NCI-H524 (cell line): ENCODE measurements around the gene IRX2.

Experiments
- DNase-seq, 2 experiments: peaks; one replicate each; lab custom pipeline; 2025; lab: John Stamatoyannopoulos, UW

The IRX2 gene

DNA sequence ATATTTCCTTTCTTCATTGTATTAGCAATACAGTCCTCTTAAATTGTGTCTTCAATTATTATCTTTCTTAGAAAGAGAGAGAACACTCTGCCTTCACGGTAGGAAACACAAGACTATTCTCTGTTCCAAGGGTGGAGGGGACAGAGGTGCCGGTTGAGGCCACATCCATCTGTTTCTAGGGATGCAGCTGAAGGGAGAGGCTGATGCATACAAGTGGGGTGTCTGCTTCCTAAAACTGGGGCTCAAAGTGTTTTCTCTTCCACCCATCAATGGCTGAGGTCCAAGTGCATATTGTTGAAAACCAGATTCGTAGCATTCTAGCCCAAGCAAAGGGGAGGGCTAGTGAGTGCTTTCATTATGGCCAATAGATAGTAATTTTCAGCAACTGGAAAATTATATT lies 9.5 kb downstream of the IRX2 start:
- DNase-seq: no peak

DNA sequence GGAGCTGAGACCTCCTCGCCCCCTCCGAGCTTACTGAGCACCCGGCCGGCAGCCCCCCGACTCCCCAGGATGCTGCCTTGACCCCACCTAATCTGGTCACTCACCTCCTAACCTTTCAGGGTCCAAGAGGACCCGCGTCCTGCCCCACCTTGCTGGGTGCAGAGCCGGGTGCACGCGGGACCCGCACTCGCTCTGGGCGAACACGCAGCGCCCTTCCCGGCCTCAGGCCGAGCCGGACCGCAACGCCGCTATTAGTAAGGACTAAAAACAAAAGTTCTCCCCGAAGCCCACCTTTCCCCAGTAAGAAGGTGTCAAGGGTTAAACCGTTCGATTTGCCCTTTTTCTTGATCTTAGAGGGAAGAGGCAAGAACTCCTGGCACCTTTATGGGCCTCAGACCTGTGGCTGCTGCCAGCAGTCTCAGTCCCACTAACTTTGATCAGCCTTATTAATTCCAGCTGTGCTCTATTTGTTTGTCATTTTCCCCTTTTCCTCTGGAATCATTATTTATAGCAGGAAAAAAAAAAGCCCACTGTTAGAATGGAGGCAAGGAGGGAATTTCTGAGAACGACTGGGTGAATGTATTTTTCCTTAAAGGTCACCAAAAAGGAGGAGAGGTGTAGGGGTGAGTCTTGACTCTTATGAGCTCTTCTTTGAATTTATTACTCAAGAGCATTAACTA lies 10.5 kb downstream of the IRX2 start:
- no peak for DNase-seq

DNA sequence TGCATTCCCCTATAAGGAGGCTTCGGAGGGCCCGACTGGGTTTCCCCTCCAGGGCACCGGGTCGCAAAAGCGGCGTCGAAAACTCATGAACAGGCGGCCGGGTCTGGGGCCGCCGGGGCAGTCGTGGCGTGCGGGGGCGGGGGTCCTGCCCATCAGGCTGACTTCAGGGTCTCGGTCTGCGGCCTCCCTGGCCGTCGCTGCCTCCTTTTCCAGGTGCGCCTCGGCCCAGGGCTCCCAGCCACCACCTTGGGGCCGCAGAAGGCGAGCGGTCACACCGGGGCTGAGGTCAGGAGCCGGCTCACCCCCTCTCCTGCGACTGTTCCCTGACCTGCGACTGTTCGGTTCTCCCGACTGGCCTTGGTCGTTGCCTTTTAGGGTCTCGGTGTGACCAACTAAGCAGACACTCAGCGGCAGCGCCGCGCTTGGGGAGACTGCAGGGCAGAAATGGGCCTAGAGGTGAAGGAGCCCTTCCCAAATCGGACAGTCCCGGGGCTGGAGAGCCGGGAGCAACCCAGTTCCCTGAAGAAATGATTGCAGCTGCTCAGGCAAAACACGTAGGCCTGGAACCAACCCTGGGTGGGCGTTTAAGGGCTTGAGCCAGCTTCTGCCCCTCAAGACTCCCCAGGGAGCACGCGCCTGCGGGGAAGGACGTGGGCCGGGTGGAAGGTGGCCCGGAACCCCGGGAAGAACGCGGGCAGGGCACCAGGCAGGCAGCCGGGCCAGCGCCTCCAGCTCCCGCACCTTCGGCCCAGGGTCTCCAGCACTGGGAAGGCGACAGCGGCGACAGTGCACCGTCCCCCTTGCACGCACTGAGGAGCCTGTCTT lies 11.2 kb downstream of the IRX2 start:
- no peak for DNase-seq

DNA sequence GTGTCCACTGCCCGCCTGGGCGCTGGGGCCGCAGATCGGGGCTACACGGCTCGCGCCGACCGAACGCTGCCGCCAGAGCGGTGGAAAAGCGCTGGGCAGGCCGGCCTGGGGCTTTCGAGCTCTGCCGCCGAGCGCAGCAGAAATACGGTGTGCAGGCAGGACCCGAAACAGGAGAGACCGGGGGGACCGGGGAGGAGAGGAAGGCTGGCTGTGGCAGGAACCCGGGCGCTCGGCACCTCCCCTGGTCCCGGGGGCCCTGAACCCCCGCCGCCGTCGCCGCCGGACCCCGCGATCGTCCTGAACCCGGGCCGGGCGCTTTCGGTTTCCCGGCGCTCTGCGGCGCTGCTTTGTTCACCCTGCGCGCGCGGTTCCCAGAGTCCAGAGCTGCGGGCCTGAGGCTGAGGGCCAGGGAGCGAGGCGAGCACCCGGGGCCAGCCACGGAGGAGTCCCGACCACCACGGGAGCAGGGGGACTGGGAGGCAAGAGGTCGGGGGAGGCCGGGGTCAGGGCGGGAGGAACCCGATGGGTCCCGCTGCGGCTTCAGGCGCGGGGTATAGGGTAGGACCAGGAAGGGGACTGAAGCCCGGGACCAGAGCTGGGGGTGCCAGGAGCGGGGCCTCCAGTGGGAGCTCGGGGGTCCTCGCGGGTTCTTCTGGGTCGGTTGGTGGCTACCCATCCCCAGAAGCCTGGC lies 12.0 kb downstream of the IRX2 start:
- no peak for DNase-seq

DNA sequence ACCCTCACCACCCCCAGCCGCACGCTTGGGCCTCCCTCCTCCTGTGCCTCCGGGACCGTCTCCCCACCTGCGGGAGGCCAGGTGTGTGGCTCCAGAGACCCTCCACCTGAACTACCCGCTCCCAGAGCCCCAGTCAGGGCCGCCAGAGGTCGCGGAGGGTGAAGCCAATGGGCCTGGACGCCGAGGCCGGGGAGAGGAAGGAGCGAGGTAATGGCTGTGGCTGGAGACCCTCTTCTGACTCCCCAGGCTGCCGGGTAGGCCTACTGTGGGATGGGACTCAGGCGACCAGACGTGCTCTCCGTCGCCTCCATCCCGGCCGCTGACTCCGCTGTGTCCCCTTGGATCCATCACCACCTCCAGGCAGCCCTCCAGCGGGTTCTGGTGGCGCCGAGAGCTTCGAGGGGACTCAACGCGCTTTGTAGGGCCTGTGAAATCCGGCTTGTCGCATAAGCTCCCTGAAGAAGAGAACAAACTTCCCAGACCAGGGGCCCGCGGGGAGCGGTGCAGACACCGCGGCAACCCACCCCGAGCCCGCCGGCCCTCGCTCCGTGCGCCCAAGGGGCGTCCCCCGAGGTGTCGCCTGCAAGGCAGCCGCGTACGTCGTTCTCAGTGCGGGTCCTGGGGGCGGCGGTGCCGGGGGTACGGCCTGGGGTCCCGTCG lies 12.6 kb downstream of the IRX2 start:
- no peak for DNase-seq

DNA sequence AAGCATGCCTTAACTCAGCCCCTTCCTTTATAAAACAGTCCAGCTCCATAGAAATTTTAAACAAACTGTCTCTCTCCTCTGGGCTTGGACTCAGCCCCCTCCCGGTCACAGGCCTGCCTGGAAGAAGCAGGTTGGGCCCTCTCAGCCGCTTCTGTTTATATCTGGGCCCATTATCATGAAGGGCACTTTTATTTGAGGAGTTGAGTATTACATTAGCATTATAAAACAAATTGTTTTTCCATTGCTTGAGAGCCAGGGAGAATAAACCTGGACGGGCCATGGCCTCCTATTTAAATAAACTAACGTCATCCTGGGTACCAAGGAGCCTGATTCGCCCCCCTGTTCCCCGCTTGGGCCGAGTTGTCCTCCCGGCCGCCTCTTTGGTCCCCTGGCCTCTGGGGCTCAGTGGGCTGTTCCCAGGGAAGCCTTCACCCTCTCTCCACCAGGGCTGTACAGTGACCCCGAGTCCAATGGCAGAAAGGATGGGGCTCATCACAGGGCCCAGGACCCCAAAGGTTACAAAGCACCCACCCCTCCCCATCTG lies 13.2 kb downstream of the IRX2 start:
- no peak for DNase-seq

DNA sequence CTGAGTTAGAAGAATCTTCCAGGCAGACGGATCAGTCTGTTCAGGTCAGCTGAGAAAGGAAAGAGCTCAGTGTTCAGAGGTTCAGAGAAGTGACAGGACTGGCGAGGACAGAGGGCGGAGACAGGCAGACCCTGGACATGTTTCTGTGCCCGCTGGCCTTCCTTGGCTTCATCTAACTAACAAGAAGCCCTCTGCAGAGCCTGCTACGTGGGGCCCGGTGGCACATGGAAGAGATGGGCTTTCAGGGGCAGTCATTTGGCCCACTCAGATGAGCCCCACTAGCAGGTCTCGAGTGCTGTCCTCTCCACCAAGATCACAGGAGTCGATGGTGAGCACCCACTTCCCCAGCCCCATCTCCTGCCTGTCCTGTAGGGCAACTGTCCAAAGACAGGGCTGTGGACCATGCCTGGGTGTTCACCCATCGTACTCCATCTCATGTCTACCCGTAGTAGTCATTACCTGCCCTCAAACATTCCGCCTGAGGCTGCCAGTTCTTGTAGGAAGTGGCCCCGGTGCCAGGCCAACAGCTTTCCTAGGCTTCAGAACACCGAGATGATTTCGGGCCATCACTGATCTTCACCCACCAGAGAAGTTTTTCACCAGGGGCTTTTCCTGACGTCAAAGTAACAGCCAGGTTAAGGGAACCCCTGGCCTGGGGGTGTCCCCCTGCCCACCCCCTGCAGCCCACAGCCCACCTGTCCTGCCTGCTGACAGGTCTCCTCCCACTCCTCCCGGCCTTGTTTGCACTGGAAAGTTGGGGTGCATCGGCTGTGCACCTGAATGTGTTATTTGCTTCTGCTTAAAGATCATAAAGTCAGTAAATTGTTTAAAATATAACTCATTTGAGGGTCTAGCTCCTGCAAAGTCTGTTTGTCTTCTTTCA lies 14.0 kb downstream of the IRX2 start:
- no peak for DNase-seq

DNA sequence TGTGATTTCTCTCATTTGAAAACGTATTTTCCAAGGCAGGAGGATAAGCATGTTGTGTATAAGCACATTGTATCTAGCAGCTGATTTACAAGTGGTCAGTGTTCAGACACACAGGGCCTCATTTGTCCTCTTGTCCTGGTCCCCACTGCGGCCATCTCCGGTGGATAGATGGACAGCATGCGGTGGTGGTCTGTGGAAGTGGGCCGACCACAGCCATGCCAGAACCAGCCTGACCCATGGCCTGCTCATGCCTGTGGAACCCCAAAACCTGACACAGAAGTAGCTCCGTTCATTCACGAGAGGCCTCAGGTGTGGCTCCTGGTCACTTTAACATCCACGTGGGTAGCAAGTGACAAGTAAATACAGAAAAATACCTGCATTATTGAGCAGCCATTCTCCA lies 14.6 kb downstream of the IRX2 start:
- no peak for DNase-seq

DNA sequence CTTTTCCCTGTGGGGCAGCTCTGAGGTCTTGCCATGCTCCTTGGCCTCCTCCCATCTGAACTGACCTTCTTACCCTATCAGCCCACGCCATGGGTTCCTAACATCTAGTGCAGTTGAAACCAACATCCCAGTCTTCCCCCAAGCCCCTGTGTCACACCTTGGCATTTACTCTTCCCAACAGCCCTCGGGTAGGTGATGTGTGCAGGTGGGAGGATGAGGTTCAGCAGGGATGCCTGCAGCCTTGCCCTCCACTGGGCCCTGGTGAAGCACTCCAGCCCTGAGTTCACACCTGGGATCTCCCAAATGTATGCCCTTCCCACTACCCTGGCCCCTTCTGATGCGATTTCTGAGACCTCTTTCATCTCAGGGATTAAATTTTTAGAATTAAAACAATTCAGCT lies 15.5 kb downstream of the IRX2 start:
- DNase-seq: no peak

DNA sequence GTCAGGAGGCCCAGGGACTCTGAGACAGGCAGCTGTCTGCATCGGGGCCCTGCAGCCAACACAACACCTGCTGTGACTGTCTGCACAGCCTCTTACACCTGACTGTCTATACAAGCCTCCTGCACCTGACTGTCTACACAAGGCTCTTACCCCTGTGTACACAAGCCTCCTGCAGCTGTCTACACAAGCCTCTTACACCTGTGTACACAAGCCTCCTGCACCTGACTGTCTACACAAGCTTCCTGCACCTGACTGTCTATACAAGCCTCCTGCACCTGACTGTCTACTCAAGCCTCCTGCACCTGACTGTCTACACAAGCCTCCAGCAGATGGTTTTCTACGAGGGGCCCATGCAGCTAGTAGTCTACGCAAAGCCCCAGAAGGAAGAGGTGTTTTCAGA lies 18.6 kb downstream of the IRX2 start:
- DNase-seq: no peak

DNA sequence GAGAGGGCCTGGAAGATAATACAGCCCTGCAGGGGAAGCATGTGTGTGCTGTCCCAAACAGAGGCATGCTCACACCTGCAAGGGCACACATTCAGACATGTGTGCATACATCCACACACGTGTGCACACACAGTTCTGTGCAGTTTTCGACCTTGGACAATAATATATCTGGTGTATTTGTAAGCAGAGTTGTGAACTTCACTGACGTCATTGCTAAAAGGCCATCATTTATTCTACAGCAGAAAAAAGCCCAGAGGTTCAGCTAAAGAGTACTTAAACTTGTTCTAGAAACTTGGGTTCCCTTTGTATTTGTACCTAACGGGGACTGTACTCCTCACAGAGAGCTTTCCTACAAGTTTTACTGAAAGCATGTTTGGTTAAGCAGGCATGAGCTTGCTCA lies 19.5 kb downstream of the IRX2 start:
- DNase-seq: no peak

DNA sequence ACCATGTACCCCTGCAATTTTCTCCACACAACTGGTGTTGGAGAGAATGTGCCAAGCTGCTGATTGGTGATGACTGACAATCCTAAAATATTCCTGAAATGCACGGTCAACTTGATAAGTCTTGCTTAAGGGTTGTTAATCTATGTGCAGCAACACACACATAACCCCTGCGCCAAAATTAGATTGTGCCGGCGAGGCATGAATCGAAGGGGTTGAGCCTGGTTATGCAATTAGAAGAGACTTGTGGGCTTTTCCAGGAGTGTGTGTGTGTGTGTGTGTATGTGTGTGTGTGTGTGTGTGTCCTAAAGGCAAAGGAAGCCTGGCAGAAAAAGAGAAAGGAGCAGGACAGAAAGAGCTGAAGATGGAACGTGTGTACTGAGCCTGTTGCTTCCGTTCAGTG lies 22.3 kb downstream of the IRX2 start:
- DNase-seq: no peak

DNA sequence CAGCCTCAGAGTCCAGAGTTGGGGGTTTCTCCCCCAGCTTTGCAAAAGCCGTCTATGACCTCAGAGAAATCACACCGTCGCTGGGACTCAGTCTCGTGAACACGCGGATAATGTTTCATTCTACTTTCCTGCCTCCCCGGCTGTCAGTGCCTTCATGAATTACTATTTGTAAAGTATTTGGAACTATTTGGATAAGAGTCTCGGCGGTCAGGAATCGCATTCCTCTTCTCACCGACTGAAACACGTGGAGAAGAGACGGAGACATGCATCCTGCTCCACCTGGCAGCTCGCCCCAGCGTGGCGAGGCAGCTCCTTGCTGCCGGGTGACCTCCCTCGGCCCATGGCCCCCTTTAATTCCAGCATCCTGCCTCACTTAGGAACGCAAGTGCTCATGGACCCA lies 23.9 kb downstream of the IRX2 start:
- DNase-seq: no peak

DNA sequence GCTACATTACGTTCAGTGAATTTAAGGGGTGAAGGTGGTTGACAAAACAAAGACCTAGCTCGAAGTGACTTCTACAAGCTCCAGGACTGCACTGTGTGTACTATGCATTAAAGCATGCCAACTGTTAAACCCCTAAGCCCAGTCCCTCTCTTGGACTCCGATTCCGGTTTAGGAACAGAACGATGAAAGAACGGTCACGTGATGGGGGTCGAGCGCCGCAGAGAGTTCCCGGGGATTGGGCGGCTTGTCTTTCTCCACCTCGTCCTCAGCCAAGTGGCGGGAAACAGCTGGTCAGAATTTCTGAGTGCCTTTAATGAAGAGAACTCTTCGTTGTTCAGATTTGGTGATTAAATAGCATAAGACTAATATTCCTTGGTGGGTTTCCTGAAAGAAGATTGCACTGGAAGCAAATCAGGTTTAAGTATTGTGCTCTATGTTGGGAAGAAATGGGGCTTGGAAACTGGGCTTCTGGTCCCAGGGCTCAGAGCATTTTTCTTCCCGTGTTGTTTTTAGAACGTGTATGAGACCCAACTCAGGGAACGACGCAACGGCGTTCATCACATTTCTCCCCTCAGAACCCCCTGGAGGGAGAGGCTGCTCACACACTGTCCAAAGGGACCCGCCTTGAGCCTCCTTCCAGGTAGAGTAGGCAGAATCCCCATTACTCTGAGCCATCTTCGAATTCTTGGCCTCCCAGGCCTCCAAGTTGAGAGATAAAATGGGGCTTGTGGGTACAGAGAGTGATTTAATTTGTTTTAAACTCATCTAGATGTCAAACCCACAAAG lies 25.3 kb downstream of the IRX2 start:
- DNase-seq: peak; percentile 23 to 71

DNA sequence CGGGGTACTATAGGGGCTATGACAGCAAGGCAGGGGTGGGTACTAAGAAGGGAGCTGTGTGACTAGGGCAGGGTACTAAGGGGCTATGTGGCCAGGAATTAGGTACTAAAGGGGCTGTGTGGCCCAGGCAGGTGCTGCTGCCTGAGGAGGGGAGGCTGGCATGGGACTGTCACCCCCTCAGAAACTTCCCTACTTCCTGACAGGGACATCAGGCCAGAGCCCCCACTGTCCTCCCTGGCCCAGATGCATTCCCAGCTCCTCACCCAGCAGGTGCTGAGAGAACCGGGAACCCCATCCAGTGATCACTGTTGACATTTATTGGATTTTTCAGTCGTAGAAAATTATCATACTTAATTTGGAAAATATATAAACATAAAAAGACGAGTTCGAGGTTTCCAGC lies 26.6 kb downstream of the IRX2 start:
- no peak for DNase-seq

DNA sequence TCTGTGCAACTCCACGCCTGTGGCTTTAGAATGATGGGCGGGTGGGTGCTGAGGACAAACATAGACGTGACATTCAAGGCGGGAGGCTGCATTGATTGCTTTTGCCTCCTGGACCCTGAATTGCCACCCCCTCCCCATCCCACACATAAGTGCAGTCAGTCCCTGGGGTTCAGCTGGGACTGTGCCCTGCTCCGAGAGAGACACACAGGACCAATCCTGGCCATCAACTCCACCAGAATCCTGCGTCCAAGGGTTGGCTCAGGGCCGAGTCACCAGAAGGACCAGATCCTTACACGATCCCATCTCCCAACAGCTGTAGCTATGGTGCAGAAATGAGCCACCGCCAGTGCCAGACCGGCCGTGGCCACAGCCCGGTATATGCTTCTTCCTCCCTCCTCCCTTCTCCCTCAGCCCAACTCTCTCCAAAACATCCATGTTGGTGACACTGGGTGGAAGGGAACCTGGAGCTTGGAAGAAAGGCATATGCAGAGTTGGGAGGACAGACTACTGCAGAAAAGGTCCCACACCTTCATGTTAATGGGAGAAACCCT lies 27.4 kb downstream of the IRX2 start:
- DNase-seq: no peak

DNA sequence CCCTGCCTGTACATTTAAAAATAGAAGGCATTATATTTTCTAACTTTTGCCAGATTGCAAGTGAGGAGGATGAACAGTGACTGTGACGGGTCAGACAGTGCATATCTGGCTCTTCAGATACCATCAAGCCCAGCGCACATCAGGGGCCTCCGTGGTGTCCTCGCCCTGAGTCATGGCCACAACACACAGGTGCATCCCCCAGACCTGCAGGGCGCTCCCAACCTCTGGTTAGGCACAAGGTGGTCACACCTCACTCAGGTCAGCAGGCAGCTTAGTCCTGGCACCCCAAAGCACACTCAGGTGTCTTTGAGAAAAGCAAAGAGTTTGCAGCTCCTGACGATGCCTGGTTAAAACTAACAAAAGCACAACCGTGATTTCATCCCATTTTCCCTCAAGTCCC lies 28.6 kb downstream of the IRX2 start:
- DNase-seq: no peak

DNA sequence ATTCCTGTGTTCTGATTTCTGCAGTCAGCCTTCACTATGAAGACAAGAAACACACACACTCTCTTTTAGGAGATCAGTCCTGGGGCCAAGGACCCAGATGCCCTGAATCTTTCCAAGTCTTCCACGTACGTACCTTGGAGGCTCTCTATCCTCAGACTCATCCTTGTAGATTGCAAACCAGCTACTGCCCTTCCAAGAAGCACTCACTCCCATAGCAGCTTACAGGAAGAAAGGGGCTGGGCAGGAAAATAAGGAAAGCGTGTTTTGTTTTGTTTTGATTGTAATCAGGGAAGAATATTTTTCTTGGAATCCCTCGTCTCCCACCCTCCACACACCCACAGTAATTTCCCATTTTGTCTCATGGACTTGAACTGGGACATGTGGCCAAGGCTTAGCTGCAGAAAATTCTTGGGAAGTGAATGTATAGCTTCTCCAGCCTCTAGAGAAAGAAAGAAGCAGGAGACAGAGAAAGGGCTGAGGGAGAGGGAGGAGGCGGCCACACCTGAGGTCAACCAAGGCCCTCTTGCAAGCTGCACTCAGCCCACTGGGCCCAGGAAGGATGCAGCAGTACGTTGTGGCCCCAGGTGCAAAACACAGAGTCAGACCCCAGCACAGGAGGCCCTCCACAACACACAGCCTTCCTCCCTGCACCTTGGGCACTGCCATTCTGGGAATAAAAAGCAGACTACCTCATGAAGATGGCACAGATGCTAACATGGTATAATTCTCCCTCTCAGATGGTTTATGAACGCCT lies 29.9 kb downstream of the IRX2 start:
- no peak for DNase-seq

DNA sequence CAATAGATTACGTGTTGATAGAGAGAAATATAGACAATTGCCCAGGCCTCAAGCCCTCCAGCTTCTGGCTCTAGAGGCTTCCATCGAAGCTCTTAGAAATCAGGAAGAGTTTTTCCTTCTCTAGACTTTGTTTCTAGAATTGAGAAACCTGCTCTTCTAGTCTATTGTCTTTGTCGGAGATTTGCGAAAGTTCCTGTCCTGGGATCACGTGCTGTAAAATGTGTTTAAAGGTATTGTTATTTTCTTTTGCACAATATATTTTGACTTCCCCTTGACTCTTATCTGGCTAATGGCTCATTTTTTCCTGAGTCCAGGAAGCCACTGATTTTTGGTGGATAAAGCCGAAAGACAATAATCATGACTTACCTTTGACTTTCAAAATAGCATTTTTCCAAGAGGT lies 32.1 kb downstream of the IRX2 start:
- no peak for DNase-seq
